Kidney glomerular epithelial cell (primary cell): ENCODE results near the gene PIK3C3.
"Not testable (repeated sequence)": the region's sequence is repeated elsewhere in the genome, so short reads cannot be mapped to it uniquely, and the experiment has no call there.

Experiments used
- DNase-seq: peaks from one replicate; lab custom pipeline; 2025; lab: John Stamatoyannopoulos, UW

The PIK3C3 gene

GRCh38 chr18:42074704-42075103 lies 119.7 kb downstream of the PIK3C3 start:
- no peak for DNase-seq

- DNase-seq: no peak
These were observed 123.7 kb downstream of the PIK3C3 start for GRCh38 chr18:42078711-42079110.

- no peak for DNase-seq
These were observed 125.3 kb downstream of the PIK3C3 start for GRCh38 chr18:42080340-42080739.

GRCh38 chr18:42082415-42083234 lies 127.6 kb downstream of the PIK3C3 start:
- no peak for DNase-seq

- no peak for DNase-seq
These were observed 131.3 kb downstream of the PIK3C3 start for GRCh38 chr18:42086288-42086687.

GRCh38 chr18:42087235-42087634 lies 132.2 kb downstream of the PIK3C3 start:
- no peak for DNase-seq

- no peak for DNase-seq
These were observed 132.8 kb downstream of the PIK3C3 start for GRCh38 chr18:42087876-42088275.

GRCh38 chr18:42092848-42093247 lies 137.8 kb downstream of the PIK3C3 start:
- no peak for DNase-seq

GRCh38 chr18:42094875-42095274 lies 139.8 kb downstream of the PIK3C3 start:
- no peak for DNase-seq

- DNase-seq: no peak
These were observed 140.8 kb downstream of the PIK3C3 start for GRCh38 chr18:42095732-42096377.

- DNase-seq: no peak
These were observed 145.2 kb downstream of the PIK3C3 start for GRCh38 chr18:42100248-42100647.

GRCh38 chr18:42100911-42101310 lies 145.9 kb downstream of the PIK3C3 start:
- no peak for DNase-seq

- no peak for DNase-seq
These were observed 150.4 kb downstream of the PIK3C3 start for GRCh38 chr18:42105394-42105793.

GRCh38 chr18:42106784-42107183 lies 151.8 kb downstream of the PIK3C3 start:
- no peak for DNase-seq

- no peak for DNase-seq
These were observed 152.3 kb downstream of the PIK3C3 start for GRCh38 chr18:42107287-42107686.

- DNase-seq: no peak
These were observed 152.8 kb downstream of the PIK3C3 start for GRCh38 chr18:42107691-42108450.

GRCh38 chr18:42112147-42112546 lies 157.1 kb downstream of the PIK3C3 start:
- not testable (repeated sequence) for DNase-seq

GRCh38 chr18:42112657-42113420 lies 157.8 kb downstream of the PIK3C3 start:
- DNase-seq: no peak

- peak; percentile 33 for DNase-seq
These were observed 158.6 kb downstream of the PIK3C3 start for GRCh38 chr18:42113529-42114191.

GRCh38 chr18:42114310-42114943 lies 159.4 kb downstream of the PIK3C3 start:
- peak; percentile 76 for DNase-seq

GRCh38 chr18:42126586-42126985 lies 171.6 kb downstream of the PIK3C3 start:
- no peak for DNase-seq
